Heart right ventricle (tissue), 16 donors: ENCODE data around the gene SCARB1. TPM values are rescaled to one million over a fixed set of nuclear protein-coding genes. Genes with fewer than 3 reads are reported as not detected.
A peak's percentile ranks its signal among the peaks of the same experiment; 100 is the strongest.

Experiments used
- ATAC-seq, 8 donors: fragments of 200-7000 bp; cut with Tn5 transposase; one replicate each; pipeline ENCODE4 v1.9.1; 2020; ENCODE audit warnings: mild to moderate bottlenecking in 8 of 8, moderate library complexity in 8 of 8, moderate number of reproducible peaks in 1 of 8
- DNase-seq, 2 donors: peaks; one replicate each; pipeline ENCODE4 v3.0.0-alpha.2; 2020
- H3K27ac ChIP-seq, 10 donors: fragments of 200-600 bp; sonication (generic) in 2 of 10; one replicate each; pipeline versions ENCODE4 v1.5.0 to v1.8.0; 2020 to 2022; ENCODE audit warnings: mild to moderate bottlenecking in 3 of 10
- H3K27me3 ChIP-seq, 7 donors: fragments of 200-600 bp; one replicate each; pipeline ENCODE4 v1.8.0; 2021 to 2022; ENCODE audit warnings: mild to moderate bottlenecking in 2 of 7
- H3K36me3 ChIP-seq, 9 donors: fragments of 200-600 bp; sonication (generic) in 1 of 9; one replicate each; pipeline versions ENCODE4 v1.5.0 to v1.8.0; 2020 to 2022; ENCODE audit warnings: mild to moderate bottlenecking in 2 of 9
- H3K4me1 ChIP-seq, 9 donors: fragments of 200-600 bp; sonication (generic) in 1 of 9; one replicate each; pipeline versions ENCODE4 v1.5.0 to v1.8.0; 2020 to 2022; ENCODE audit warnings: mild to moderate bottlenecking in 4 of 9
- H3K4me3 ChIP-seq, 10 donors: fragments of 200-600 bp; sonication (generic) in 2 of 10; one replicate each; pipeline versions ENCODE4 v1.5.0 to v1.8.0; 2020 to 2022; ENCODE audit warnings: mild to moderate bottlenecking in 7 of 10, moderate library complexity in 2 of 10
- H3K9me3 ChIP-seq, 11 donors: fragments of 200-600 bp in 10 of 11; sonication (generic) in 2 of 11; one replicate each; pipeline versions ENCODE4 v1.5.0 to v1.8.0; 2013 to 2022; ENCODE audit warnings: mild to moderate bottlenecking in 2 of 11, control low read depth in 1 of 11, moderate library complexity in 1 of 11
- WGBS, 2 donors: extraction: QIAGEN DNeasy Blood & Tissue Kit; methylation state at CpG; one replicate each; pipeline ENCODE4 v1.1.7; 2013; ENCODE audit warnings: inconsistent platforms in 1 of 2; 5-methylcytosine and 5-hydroxymethylcytosine counted together
- intact Hi-C, 10 donors: fragments of 100-400 bp; cut with DNase I; formaldehyde crosslinking; loops; one replicate each; pipeline versions ENCODE4 v1.11.1 to v1.14.2; 2022
- polyA plus RNA-seq, 2 donors: library from polyadenylated mRNA; stranded (reverse); fragments of 200-250 nt; gene quantifications; one replicate each; pipeline ENCODE4 v1.2.3, GENCODE V29; 2013
- total RNA-seq, 10 donors: library from RNA; stranded (reverse); fragmentation: NEBNext Ultra II Directional in 3 of 10; extraction: Animal tissue kit (Norgen Biotek cat#: 25700) in 3 of 10; gene quantifications; one replicate each; pipeline versions ENCODE4 v1.2.1 to v1.2.4, GENCODE V29; 2021 to 2023
- TF ChIP-seq, protein P1 (sequence below), 9 donors: fragments of 200-600 bp; sonication (generic) in 2 of 9; IDR thresholded peaks; one replicate each; pipeline versions ENCODE4 v1.5.0 to v1.8.0; 2021 to 2022; ENCODE audit warnings: antibody characterized with exemption in 9 of 9, mild to moderate bottlenecking in 5 of 9, moderate library complexity in 1 of 9
- donor health status: Arrhythmogenic right ventricular cardiomyopathy.
- donor health status: ischemic (EF 13 %, LVEDD 7.1; RV severe dilation, severe dysfunction).
- donor health status: healthy with polysubstance abuse.
- donor health status: DM: no; HTN: yes; CAD: no.
- donor health status: DM: no; HTN: no; CAD: no.
- donor health status: ischemic (EF 25% LVEDD 6.9; RV normal size, moderate dysfunction).
- donor health status: ischemic (EF 25% LVEDD 5.7; RV mildly dilated, moderate dysfunction).
- donor health status: healthy.
- donor health status: DM: yes; HTN: yes; CAD: no.
- donor health status: Ischemic cardiomyopathy.
- donor health status: ischemic (EF 35%, LVEDD 5.7; RV mildly dilated, moderate dysfunction).
- donor health status: nonischemic (EF 11% LVEDD 7.7; RV severe dilation, severe dysfunction).
- donor health status: DM: yes; HTN: yes; CAD: no.
- donor health status: PGD.
- donor health status: ischemic (EF 29% LVEDD 5.4; RV normal size, mild dysfunction).
- donor health status: nonischemic (EF 23%, LVEDD 6.1; RV moderate dilation, normal function).

Gene SCARB1
- total and polyA plus RNA-seq, 12 donors = 7.7 to 19.9 (median 11.5) TPM

DNA sequence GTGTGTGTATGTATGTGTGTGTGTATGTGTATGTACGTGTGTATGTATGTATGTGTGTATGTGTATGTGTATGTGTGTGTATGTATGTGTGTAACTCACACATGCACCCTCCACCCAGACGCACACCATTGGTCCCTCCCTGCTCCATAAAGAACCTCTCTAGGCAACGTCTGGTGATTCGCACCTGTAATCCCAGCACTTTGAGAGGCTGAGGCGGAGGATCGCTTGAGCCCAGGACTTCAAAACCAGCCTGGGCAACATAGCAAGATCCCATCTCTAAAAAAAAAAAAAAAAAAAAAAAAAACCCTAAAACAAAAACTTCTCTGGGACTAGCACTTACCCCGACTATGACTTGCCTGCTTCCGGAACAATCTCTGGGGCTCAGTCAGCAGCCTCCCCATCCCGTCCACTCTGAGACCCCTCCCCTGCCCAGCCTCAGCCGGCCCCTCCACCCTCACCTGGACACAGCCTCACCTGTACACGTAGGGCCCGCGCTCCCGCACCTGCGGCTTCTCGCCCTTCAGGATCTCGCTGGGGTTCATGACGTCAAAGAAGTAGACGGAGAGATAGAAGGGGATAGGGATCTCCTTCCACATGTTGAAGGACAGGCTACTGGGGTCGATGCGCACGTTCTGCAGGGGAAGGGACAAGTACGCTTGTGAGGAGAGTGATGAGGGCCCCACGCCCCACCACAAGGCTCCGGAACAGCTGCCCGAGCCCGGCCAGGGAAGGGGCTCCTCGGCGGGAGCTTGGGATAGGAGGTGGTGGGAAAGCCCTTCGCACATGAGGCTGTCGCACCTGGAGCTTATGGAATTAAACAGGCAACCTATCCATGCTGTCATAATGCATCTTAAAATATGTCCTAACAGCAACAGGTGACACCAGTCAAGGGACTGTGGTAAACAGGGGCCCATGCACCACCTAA is 46.3 kb downstream of the SCARB1 start:
- ATAC-seq (no peak), DNase-seq (no peak)
- no peaks in the 10 kb centered on the region for H3K9me3 ChIP-seq
- no peak overlapping the region for H3K4me3 ChIP-seq
- H3K4me1 ChIP-seq = no peaks in the 10 kb centered on the region
- no peak overlapping the region for H3K27ac ChIP-seq
- TF ChIP-seq, protein P1, sequence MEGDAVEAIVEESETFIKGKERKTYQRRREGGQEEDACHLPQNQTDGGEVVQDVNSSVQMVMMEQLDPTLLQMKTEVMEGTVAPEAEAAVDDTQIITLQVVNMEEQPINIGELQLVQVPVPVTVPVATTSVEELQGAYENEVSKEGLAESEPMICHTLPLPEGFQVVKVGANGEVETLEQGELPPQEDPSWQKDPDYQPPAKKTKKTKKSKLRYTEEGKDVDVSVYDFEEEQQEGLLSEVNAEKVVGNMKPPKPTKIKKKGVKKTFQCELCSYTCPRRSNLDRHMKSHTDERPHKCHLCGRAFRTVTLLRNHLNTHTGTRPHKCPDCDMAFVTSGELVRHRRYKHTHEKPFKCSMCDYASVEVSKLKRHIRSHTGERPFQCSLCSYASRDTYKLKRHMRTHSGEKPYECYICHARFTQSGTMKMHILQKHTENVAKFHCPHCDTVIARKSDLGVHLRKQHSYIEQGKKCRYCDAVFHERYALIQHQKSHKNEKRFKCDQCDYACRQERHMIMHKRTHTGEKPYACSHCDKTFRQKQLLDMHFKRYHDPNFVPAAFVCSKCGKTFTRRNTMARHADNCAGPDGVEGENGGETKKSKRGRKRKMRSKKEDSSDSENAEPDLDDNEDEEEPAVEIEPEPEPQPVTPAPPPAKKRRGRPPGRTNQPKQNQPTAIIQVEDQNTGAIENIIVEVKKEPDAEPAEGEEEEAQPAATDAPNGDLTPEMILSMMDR (IDR thresholded peaks at IDR 0.05) = no peak
- H3K27me3 ChIP-seq = no peaks in the 10 kb centered on the region
- H3K36me3 ChIP-seq = peaks cover 0 to 34% (median 9%) of the 10 kb centered on the region in 9 donors
- WGBS, 2 donors = 94 to 95% methylated on average over 31 of the region's 31 CpGs
- intact Hi-C loops = no loop called here

DNA sequence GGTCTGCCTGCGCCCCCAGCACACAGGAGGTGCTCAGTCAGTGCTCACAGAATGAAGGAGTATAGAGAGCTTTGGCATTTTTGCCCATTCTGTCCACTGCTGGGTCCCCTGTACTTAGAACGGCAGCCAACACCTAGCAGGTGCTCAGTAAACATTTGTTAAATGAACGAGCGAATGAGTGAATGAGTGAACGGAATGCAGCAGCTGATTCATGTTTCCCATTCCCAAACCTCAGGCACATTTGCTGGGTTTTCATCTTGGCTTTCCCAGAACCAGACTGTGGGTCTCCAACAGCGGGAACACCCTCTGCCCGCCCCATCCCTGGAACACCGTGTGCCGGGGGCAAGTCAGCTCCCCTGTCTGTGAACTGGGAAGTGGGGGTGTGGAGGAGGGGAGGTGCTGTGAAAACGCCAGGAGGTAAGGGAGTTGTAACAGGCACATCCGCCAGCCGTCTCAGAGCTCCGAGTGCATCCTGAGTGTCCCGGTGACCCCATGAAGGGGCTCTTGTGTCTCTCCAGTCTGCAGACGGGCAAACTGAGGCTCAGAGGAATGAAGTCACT is 47.3 kb downstream of the SCARB1 start:
- Histone ChIP-seq H3K36me3 (peaks cover 0 to 44% (median 9%) of the 10 kb centered on the region in 9 donors), H3K27ac (no peak overlapping the region), H3K4me1 (no peaks in the 10 kb centered on the region), H3K9me3 (no peaks in the 10 kb centered on the region), H3K4me3 (no peak overlapping the region), H3K27me3 (no peaks in the 10 kb centered on the region)
- 92 to 93% methylated on average over 15 of the region's 15 CpGs for WGBS, 2 donors
- DNase-seq (no peak), ATAC-seq (no peak)
- intact Hi-C loops = no loop called here
- TF ChIP-seq, protein P1 (IDR thresholded peaks at IDR 0.05) = no peak

DNA sequence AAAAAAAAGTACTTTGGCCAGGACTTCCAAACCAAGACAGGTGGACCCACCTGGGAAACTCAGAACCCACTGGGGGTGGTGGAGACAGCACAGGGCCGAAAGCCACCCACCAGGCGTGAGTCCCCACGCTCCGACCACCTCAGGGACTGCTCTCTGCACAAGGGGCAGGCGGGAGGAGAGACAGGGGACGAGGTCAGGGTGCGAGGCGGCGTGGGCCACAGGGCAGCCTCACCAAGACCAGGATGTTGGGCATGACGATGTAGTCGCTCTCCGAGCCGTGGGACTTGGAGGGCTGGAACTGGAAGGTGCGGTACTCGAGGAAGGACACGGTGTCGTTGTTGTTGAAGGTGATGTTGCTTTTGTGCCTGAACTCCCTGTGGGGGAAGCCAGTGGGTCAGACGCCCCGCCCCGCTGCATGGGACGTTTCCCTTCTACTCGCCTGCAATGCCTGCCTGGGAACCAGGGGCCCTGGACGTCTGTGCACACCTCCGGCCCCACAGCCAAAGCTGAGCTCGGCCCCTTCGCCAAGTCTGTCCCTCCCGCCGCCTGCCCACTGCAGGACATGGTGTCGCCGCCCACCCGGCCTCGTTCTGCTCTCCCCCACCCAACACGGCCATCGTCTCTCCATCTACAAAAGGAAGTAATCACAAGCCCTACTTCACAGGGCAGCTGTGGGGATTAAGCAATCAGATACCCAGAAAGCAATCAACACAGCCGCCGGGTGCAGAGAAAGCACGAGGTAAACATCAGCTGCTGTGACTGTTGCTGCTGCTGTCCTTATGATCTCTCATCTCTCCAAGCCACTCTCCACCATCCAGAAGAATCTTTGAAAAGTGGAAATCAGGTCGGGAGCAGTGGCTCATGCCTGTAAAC is 48.7 kb downstream of the SCARB1 start:
- ATAC-seq = peak in 3 of 8 donors; percentile 9 to 21 (median 14)
- WGBS, 2 donors = 86 to 87% methylated on average over 38 of the region's 38 CpGs

More for the DNA sequence above, 48.7 kb downstream of the SCARB1 start:
- DNase-seq = no peak
- no peaks in the 10 kb centered on the region for H3K4me1 ChIP-seq
- H3K4me3 ChIP-seq = no peak overlapping the region
- no peaks in the 10 kb centered on the region for H3K9me3 ChIP-seq
- H3K36me3 ChIP-seq = peaks cover 0 to 55% (median 9%) of the 10 kb centered on the region in 9 donors
- no peak overlapping the region for H3K27ac ChIP-seq
- TF ChIP-seq, protein P1 (IDR thresholded peaks at IDR 0.05) = no peak
- intact Hi-C loops = no loop called here
- no peaks in the 10 kb centered on the region for H3K27me3 ChIP-seq
